Right lung (tissue), 10 donors: ENCODE measurements around the gene IFT172. TPM values are rescaled to one million over a fixed set of nuclear protein-coding genes. Genes with fewer than 3 reads are reported as not detected.
"Not testable (repeated sequence)": the region's sequence is repeated elsewhere in the genome, so short reads cannot be mapped to it uniquely, and the experiment has no call there.

Experiments
- DNase-seq, 2 donors: peaks; one replicate each; pipeline ENCODE4 v3.0.0-alpha.2; 2013
- long read RNA-seq, 8 donors: transcript quantifications; one replicate each; lab custom pipeline, GENCODE V29; 2026
- polyA plus RNA-seq, 5 donors: library from polyadenylated mRNA; unstranded; fragments of 120-200 nt; gene quantifications; one replicate each; pipeline versions ENCODE4 v1.2.1 to v1.2.3, GENCODE V29; 2013; ENCODE audit warnings: inconsistent platforms in 1 of 5, low replicate concordance in 1 of 5; ENCODE audit not compliant: insufficient read length in 5 of 5, insufficient read depth in 1 of 5

IFT172 gene, protein sequence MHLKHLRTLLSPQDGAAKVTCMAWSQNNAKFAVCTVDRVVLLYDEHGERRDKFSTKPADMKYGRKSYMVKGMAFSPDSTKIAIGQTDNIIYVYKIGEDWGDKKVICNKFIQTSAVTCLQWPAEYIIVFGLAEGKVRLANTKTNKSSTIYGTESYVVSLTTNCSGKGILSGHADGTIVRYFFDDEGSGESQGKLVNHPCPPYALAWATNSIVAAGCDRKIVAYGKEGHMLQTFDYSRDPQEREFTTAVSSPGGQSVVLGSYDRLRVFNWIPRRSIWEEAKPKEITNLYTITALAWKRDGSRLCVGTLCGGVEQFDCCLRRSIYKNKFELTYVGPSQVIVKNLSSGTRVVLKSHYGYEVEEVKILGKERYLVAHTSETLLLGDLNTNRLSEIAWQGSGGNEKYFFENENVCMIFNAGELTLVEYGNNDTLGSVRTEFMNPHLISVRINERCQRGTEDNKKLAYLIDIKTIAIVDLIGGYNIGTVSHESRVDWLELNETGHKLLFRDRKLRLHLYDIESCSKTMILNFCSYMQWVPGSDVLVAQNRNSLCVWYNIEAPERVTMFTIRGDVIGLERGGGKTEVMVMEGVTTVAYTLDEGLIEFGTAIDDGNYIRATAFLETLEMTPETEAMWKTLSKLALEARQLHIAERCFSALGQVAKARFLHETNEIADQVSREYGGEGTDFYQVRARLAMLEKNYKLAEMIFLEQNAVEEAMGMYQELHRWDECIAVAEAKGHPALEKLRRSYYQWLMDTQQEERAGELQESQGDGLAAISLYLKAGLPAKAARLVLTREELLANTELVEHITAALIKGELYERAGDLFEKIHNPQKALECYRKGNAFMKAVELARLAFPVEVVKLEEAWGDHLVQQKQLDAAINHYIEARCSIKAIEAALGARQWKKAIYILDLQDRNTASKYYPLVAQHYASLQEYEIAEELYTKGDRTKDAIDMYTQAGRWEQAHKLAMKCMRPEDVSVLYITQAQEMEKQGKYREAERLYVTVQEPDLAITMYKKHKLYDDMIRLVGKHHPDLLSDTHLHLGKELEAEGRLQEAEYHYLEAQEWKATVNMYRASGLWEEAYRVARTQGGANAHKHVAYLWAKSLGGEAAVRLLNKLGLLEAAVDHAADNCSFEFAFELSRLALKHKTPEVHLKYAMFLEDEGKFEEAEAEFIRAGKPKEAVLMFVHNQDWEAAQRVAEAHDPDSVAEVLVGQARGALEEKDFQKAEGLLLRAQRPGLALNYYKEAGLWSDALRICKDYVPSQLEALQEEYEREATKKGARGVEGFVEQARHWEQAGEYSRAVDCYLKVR (N-terminal part only)
- 10 to 100 TPM; 41.1 to 52.5 (median 49.4) TPM for polyA plus RNA-seq
- long read RNA-seq, donor 1, full-length matches to known transcripts = 1 of 1 reads
- long read RNA-seq, donor 1, partial matches to known transcripts = 0 of 1 reads
- long read RNA-seq, donor 1, other reads (novel, unspliced or antisense) = 0 of 1 reads
- long read RNA-seq, donor 2, partial matches to known transcripts = 0 of 1 reads
- long read RNA-seq, donor 2, other reads (novel, unspliced or antisense) = 0 of 1 reads
- long read RNA-seq, donor 3, partial matches to known transcripts = 0 of 1 reads
- long read RNA-seq, donor 3, other reads (novel, unspliced or antisense) = 0 of 1 reads
- long read RNA-seq, donor 4 = 0 reads
- long read RNA-seq, donor 5, partial matches to known transcripts = 0 of 3 reads
- long read RNA-seq, donor 5, other reads (novel, unspliced or antisense) = 0 of 3 reads
- long read RNA-seq, donor 6, full-length matches to known transcripts = 4 of 4 reads
- long read RNA-seq, donor 6, partial matches to known transcripts = 0 of 4 reads
- long read RNA-seq, donor 6, other reads (novel, unspliced or antisense) = 0 of 4 reads
- long read RNA-seq, donor 7 = 0 reads
- long read RNA-seq, donor 8 = 0 reads

- DNase-seq = peak; percentile 96 to 97
Measured at GRCh38 chr2:27489498-27490397, at the start of gene IFT172. Gene IFT172 (minus strand): TSS chr2:27489743. CDS start chr2:27489653, 90 bp downstream.

DNA sequence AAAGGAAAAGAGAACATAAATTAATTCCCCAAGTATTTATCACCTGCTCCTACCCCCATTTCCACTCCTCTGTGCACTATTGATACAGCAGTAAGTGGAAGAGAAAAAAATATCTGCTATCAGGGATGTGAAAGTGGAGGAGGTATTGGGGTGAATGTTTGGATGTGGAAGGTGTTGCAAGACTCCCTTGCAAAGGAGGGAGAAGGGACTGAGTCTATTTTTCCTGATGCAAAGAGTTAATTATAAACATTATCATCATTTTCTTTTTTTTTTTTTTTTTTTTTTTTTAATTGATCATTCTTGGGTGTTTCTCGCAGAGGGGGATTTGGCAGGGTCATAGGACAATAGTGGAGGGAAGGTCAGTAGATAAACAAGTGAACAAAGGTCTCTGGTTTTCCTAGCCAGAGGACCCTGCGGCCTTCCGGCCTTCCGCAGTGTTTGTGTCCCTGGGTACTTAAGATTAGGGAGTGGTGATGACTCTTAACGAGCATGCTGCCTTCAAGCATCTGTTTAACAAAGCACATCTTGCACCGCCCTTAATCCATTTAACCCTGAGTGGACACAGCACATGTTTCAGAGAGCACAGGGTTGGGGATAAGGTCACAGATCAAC, 49.4 kb upstream of the IFT172 start:
- DNase-seq = not testable (repeated sequence)

DNA sequence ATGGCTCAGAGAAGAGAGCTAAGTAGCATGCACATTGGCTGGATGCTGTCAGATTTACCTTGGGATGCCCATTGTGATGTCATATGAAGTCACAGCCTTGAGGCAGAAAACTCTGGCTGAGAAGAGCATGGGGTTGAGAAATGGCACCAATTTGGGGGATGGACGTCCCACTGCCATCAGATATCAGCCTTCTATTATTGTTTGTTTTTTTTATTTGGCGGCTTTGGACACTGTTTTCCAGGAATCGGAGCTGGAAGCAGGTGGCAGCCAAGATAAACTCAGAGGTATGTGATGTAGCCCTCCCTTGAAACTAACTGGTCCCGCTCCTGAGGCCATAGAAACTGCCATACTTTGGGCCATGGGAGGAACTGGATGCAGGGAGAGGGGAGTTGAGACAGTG, 47.7 kb upstream of the IFT172 start:
- DNase-seq = no peak

GRCh38 chr2:27531983-27532382, 42.4 kb upstream of the IFT172 start:
- DNase-seq = peak in 1 of 2 donors; percentile 0

- DNase-seq = no peak
Measured at GRCh38 chr2:27527182-27527581, 37.6 kb upstream of the IFT172 start.

- DNase-seq = no peak
Measured at GRCh38 chr2:27522400-27522945, 32.9 kb upstream of the IFT172 start.

DNA sequence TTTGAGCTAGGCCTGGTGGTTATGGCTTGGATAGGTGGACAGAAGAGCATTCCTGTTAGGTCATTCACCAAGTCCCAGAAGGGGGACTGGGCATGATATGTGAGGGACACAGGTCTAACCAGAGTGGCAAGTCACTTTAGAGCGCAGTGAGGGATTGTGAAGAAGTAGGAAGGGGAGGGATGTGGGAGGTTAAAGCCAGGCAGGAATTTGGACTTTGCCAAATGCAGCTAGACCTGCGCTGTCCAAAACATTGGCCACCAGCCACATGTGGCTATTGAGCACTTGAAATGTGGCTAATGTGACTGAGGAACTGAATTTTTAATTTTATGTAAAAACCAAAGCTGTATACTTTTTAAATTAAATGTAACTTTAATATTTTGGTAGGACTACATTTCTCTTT, 30.8 kb upstream of the IFT172 start:
- DNase-seq = no peak

DNA sequence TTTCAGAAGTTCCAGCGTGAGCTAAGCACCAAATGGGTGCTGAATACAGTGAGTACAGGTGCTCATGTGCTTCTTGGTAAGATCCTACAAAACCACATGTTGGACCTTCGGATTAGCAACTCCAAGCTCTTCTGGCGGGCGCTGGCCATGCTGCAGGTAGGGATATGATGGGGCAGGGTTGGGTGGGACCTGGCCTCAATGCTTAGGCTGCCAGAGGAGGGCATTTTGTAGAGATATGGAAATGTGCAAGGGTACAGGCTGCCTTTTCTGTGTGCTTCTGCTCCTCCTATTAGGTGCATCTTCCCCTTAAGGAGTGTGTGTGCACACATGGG, 29.2 kb upstream of the IFT172 start:
- no peak for DNase-seq

DNA sequence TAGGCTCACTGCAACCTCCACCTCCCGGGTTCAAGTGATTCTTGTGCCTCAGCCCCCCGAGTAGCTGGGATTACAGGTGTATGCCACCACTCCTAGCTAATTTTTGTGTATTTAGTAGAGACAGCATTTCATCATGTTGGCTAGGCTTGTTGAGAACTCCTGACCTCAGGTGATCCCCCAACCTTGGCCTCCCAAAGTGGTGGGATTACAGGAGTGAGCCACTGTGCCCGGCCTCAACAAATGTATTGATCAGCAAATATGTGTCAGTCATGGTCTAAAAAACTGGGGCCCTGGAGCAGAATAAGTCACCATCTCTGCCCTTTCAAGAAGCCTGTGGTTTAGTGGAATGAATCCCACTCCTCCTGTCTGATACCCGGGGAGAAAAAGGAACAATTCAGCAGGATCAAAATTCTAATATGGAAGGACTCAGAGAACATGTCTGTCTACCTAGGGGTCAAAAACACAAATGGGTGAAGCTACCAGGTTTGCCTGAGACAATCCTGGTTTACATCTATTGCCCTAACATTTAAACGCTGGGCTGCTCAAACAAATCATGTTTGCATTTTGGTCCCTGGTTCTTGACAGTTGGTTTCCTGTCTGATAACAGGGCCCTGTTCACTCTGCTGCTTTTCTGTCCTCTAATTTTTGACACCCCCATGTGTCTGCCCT, 28.7 kb upstream of the IFT172 start:
- no peak for DNase-seq

GRCh38 chr2:27509326-27509725, 19.8 kb upstream of the IFT172 start:
- DNase-seq = no peak

GRCh38 chr2:27507293-27507692, 17.8 kb upstream of the IFT172 start:
- no peak for DNase-seq

DNA sequence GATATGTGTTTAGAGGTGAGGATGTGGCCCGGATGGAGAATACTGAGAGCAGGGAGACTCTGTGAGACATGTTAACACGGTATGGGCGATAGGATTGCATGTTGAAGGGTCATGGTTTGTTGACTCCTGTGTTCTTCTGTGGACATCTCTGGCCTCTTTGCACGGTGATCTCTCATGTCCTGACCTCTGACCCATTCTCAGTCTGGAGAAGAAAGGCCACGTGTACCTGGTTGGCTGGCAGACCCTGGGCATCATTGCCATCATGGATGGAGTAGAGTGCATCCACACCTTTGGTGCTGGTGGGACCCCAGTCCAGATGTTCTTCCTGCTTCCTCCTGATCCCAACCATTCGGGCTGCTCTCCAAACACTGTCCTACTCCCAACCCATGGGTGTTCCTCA, 17.0 kb upstream of the IFT172 start:
- DNase-seq = no peak

DNA sequence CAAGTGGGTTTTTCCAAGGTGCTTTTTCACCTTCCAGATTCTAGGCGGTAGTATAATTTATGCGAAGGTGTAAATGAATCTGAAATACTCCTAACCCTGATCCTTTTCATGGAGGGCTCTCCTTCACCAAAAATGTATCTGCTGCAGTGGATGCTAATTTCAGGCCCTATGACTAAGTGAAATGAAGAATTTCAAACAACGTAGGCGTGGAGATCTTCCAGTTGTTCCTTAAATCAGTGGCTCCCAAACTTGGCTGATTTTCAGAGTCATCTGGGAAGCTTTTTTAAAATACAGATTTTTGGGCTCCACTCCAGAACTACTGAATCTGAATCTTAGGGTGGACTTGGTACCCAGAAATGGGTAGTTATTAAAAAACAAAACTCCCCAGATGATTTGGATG, 12.6 kb upstream of the IFT172 start:
- DNase-seq = no peak

- no peak for DNase-seq
Measured at GRCh38 chr2:27501042-27501441, 11.5 kb upstream of the IFT172 start.

GRCh38 chr2:27498975-27499374, 9.4 kb upstream of the IFT172 start:
- no peak for DNase-seq

DNA sequence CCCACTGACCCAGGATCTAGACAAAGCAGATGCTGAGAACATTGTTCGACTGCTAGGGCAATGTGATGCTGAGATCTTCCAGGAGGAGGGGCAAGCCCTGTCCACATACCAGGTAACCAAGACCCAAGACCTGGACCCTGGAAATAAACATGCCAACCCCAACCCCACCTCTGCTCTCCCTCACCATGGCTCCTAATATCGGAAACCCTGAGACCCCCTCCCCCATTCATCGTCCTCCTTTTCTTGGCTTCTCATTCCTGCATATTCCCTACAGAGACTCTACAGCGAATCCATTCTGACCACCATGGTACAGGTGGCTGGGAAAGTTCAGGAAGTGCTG, 7.7 kb upstream of the IFT172 start:
- no peak for DNase-seq

DNA sequence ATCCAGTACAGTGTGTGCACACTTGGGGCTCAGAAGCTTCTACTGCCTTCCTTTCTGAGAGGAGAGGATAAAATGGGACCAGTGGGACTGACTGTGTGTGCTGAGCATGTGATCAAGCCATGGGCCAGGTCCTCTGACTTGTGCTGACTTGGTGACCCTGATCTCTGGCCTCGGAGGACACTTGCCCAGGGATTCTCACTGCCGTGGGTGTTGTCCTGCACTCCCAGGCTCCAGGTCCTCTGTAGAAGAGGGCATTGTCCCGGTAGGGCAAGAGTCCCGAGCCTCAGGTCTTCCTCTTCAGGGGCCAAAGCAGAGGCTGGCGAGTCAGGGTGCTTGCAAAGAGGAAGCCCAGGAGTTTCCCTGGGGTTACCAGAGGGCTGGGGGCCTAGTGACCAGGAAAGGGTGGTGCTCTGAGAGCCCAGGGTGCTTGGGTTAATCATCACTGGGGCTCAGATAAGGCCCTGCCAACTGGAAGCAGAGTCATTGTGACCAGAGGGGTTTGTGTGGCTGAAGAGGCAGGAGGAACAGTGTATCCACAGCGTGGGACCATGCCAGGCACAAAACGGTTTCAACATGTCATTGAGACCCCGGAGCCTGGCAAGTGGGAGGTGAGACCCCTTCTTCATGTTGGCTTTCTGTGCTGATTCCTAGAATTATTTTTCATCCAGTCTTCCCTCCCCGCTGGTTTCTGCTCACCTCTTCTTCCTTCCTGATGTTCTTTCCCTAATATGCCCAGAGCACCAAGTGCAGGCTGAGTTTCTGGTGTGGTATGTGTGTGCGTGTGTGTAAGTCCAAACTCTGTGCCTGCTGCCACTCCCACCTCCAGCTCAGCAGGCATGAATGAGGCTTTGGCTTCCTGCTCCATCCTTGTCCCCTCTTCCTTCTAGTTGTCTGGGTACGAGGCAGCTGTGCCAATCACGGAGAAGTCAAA, 7.1 kb upstream of the IFT172 start, which contains the start of gene GCKR:
TSS of gene GCKR (plus strand) at position 483 of the 931 bp plus-strand sequence. CDS start at position 549, 66 bp downstream.
- DNase-seq = no peak
